ENCODE measurements around the gene RICTOR. TPM values are rescaled to one million over a fixed set of nuclear protein-coding genes. Genes with fewer than 3 reads are reported as not detected.

The RICTOR gene
- total RNA-seq, 1 experiment from 2014 or later = 25.7 TPM

GRCh38 chr5:39100851-39101396 is 26.7 kb upstream of the RICTOR start:
- H3K9me3 Mint-ChIP-seq (ENCODE audit: unreplicated experiment) = no peaks in the 10 kb centered on the region
- POLR2A ChIA-PET = no interaction called here

GRCh38 chr5:39100301-39100850 is 26.2 kb upstream of the RICTOR start:
- TF ChIP-seq, protein P1, sequence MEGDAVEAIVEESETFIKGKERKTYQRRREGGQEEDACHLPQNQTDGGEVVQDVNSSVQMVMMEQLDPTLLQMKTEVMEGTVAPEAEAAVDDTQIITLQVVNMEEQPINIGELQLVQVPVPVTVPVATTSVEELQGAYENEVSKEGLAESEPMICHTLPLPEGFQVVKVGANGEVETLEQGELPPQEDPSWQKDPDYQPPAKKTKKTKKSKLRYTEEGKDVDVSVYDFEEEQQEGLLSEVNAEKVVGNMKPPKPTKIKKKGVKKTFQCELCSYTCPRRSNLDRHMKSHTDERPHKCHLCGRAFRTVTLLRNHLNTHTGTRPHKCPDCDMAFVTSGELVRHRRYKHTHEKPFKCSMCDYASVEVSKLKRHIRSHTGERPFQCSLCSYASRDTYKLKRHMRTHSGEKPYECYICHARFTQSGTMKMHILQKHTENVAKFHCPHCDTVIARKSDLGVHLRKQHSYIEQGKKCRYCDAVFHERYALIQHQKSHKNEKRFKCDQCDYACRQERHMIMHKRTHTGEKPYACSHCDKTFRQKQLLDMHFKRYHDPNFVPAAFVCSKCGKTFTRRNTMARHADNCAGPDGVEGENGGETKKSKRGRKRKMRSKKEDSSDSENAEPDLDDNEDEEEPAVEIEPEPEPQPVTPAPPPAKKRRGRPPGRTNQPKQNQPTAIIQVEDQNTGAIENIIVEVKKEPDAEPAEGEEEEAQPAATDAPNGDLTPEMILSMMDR (IDR thresholded peaks at IDR 0.05; ENCODE audit: insufficient read depth in 1 of 2, low read depth in 1 of 2, low read length in 1 of 2, severe bottlenecking in 1 of 2, unreplicated experiment in 1 of 2) = no peak
- H3K27me3 ChIP-seq (replicated peaks; ENCODE audit: control insufficient read depth, insufficient read depth, low read length) = no peaks in the 10 kb centered on the region; the same call in 1 of the 2 replicates
- Mint-ChIP-seq H3K4me3 (ENCODE audit: unreplicated experiment) (no peak overlapping the region), H3K27ac (ENCODE audit: unreplicated experiment) (no peak overlapping the region), H3K9me3 (ENCODE audit: unreplicated experiment) (no peaks in the 10 kb centered on the region), H3K27me3 (ENCODE audit: insufficient read depth, unreplicated experiment) (no peaks in the 10 kb centered on the region), H3K36me3 (ENCODE audit: insufficient read depth, unreplicated experiment) (no peaks in the 10 kb centered on the region), H3K4me1 (ENCODE audit: low read depth, unreplicated experiment) (no peaks in the 10 kb centered on the region)
- intact Hi-C loops (cut with micrococcal nuclease; ENCODE audit: unreplicated experiment) = no loop called here
- CTCF ChIA-PET = no interaction called here
- BruUV-seq (replicated peaks) = no TSS peak
- no peak for DNase-seq
- POLR2A ChIA-PET = no interaction called here
- H3K36me3 ChIP-seq (ENCODE audit: control insufficient read depth, insufficient read depth, low read length) = no peaks in the 10 kb centered on the region
- peaks cover 11% of the 10 kb centered on the region; the same call in 1 of the 2 replicates for H3K4me1 ChIP-seq
- no peaks in the 10 kb centered on the region; the same call in 1 of the 2 replicates for H3K9me3 ChIP-seq
- H3K4me3 ChIP-seq (ENCODE audit: low read depth, low read length) = no peak overlapping the region

More at GRCh38 chr5:39100851-39101396, 26.7 kb upstream of the RICTOR start:
- Histone ChIP-seq H3K4me3 (ENCODE audit: low read depth, low read length) (no peak overlapping the region), H3K9me3 (no peaks in the 10 kb centered on the region; the same call in 1 of the 2 replicates), H3K36me3 (ENCODE audit: control insufficient read depth, insufficient read depth, low read length) (no peaks in the 10 kb centered on the region), H3K27me3 (replicated peaks; ENCODE audit: control insufficient read depth, insufficient read depth, low read length) (no peaks in the 10 kb centered on the region; the same call in 1 of the 2 replicates), H3K4me1 (peaks cover 11% of the 10 kb centered on the region; the same call in 1 of the 2 replicates)
- Mint-ChIP-seq H3K36me3 (ENCODE audit: insufficient read depth, unreplicated experiment) (no peaks in the 10 kb centered on the region), H3K4me1 (ENCODE audit: low read depth, unreplicated experiment) (no peaks in the 10 kb centered on the region), H3K27me3 (ENCODE audit: insufficient read depth, unreplicated experiment) (no peaks in the 10 kb centered on the region), H3K27ac (ENCODE audit: unreplicated experiment) (no peak overlapping the region), H3K4me3 (ENCODE audit: unreplicated experiment) (no peak overlapping the region)
- intact Hi-C loops (cut with micrococcal nuclease; ENCODE audit: unreplicated experiment) = no loop called here
- DNase-seq = no peak
- CTCF ChIA-PET = no interaction called here
- no TSS peak for BruUV-seq (replicated peaks)
- TF ChIP-seq, protein P1 (IDR thresholded peaks at IDR 0.05; ENCODE audit: insufficient read depth in 1 of 2, low read depth in 1 of 2, low read length in 1 of 2, severe bottlenecking in 1 of 2, unreplicated experiment in 1 of 2) = no peak

DNA sequence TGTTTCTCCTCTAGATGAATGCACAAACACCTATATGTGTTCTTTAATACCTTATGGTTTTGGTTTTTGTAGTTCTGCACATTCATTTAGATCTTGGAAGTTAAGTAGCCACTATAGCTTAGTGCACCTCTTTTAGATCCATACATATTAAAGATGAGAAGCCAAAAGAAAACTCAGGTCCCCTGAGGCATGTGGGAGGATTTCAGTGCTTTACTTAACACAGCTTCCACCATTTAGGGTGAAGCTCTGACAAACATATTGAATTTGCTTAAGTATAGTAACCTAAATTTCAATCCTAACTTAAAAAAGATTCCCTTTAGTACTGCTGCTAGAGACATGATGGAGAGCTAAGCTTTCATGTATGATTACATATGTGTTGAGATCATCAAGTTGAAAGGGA is 25.6 kb upstream of the RICTOR start:
- Histone ChIP-seq H3K9me3 (no peaks in the 10 kb centered on the region; the same call in 1 of the 2 replicates), H3K36me3 (ENCODE audit: control insufficient read depth, insufficient read depth, low read length) (no peaks in the 10 kb centered on the region), H3K4me1 (peaks cover 11% of the 10 kb centered on the region; the same call in 1 of the 2 replicates), H3K4me3 (ENCODE audit: low read depth, low read length) (no peak overlapping the region), H3K27me3 (replicated peaks; ENCODE audit: control insufficient read depth, insufficient read depth, low read length) (no peaks in the 10 kb centered on the region; the same call in 1 of the 2 replicates)
- POLR2A ChIA-PET = no interaction called here
- intact Hi-C loops (cut with micrococcal nuclease; ENCODE audit: unreplicated experiment) = no loop called here
- H3K9me3 Mint-ChIP-seq (ENCODE audit: unreplicated experiment) = no peaks in the 10 kb centered on the region
- TF ChIP-seq, protein P1 (IDR thresholded peaks at IDR 0.05; ENCODE audit: insufficient read depth in 1 of 2, low read depth in 1 of 2, low read length in 1 of 2, severe bottlenecking in 1 of 2, unreplicated experiment in 1 of 2) = no peak
- H3K27me3 Mint-ChIP-seq (ENCODE audit: insufficient read depth, unreplicated experiment) = no peaks in the 10 kb centered on the region
- H3K27ac Mint-ChIP-seq (ENCODE audit: unreplicated experiment) = no peak overlapping the region
- CTCF ChIA-PET = interaction anchor here (0.8 kb wide), 1 partner anchor 19 kb away, joined by 3 read pairs; no protein-coding TSS in a partner anchor
- BruUV-seq (replicated peaks) = no TSS peak
- no peaks in the 10 kb centered on the region for H3K4me1 Mint-ChIP-seq (ENCODE audit: low read depth, unreplicated experiment)
- H3K4me3 Mint-ChIP-seq (ENCODE audit: unreplicated experiment) = no peak overlapping the region
- DNase-seq = no peak
- H3K36me3 Mint-ChIP-seq (ENCODE audit: insufficient read depth, unreplicated experiment) = no peaks in the 10 kb centered on the region

All from Caco-2 (cell line).